Skeletal muscle satellite cell (primary cell): Measurements from ENCODE around the gene PLA2G4F.

ENCODE experiments used
- H3K27me3 ChIP-seq: 2 replicates; pipeline ENCODE4 v1.7.0; 2013; ENCODE audit warnings: low read length; ENCODE audit not compliant: control insufficient read depth, insufficient read depth
- H3K36me3 ChIP-seq: 2 replicates; pipeline ENCODE4 v1.7.0; 2013; ENCODE audit warnings: mild to moderate bottlenecking, control low read depth, low read length; ENCODE audit not compliant: insufficient read depth
- H3K4me1 ChIP-seq: 2 replicates; pipeline ENCODE4 v1.7.0; 2013; ENCODE audit warnings: low read length; ENCODE audit not compliant: control insufficient read depth, insufficient read depth
- H3K4me2 ChIP-seq: 2 replicates; pipeline ENCODE4 v1.7.0; 2013; ENCODE audit warnings: mild to moderate bottlenecking, low read length
- H3K4me3 ChIP-seq: 2 replicates; pipeline ENCODE4 v1.7.0; 2013; ENCODE audit warnings: low read length
- H3K9ac ChIP-seq: 2 replicates; pipeline ENCODE4 v1.7.0; 2013; ENCODE audit warnings: mild to moderate bottlenecking, low read depth, low read length, moderate library complexity
- H3K9me3 ChIP-seq: replicated peaks from 2 replicates; pipeline ENCODE4 v1.7.0; 2013; ENCODE audit warnings: mild to moderate bottlenecking, control low read depth, low read length

PLA2G4F gene

GRCh38 chr15:42184736-42185135 is 28.3 kb upstream of the PLA2G4F start:
- H3K27me3 ChIP-seq, result no peaks in the 10 kb centered on the region
- no peaks in the 10 kb centered on the region for H3K4me1 ChIP-seq
- H3K4me3 ChIP-seq, result no peak overlapping the region
- H3K9me3 ChIP-seq, result no peaks in the 10 kb centered on the region
- H3K4me2 ChIP-seq, result no peak overlapping the region
- no peak overlapping the region for H3K9ac ChIP-seq
- H3K36me3 ChIP-seq, result peaks cover 58% of the 10 kb centered on the region

GRCh38 chr15:42184296-42184695 is 27.9 kb upstream of the PLA2G4F start:
- Histone ChIP-seq H3K36me3 (peaks cover 60% of the 10 kb centered on the region), H3K4me3 (no peak overlapping the region), H3K4me1 (no peaks in the 10 kb centered on the region), H3K4me2 (no peak overlapping the region), H3K9me3 (no peaks in the 10 kb centered on the region), H3K9ac (no peak overlapping the region), H3K27me3 (no peaks in the 10 kb centered on the region)

GRCh38 chr15:42182961-42183360 is 26.5 kb upstream of the PLA2G4F start:
- Histone ChIP-seq H3K4me3 (no peak overlapping the region), H3K4me1 (no peaks in the 10 kb centered on the region), H3K27me3 (no peaks in the 10 kb centered on the region), H3K4me2 (no peak overlapping the region), H3K36me3 (peaks cover 65% of the 10 kb centered on the region), H3K9ac (no peak overlapping the region), H3K9me3 (no peaks in the 10 kb centered on the region)

DNA sequence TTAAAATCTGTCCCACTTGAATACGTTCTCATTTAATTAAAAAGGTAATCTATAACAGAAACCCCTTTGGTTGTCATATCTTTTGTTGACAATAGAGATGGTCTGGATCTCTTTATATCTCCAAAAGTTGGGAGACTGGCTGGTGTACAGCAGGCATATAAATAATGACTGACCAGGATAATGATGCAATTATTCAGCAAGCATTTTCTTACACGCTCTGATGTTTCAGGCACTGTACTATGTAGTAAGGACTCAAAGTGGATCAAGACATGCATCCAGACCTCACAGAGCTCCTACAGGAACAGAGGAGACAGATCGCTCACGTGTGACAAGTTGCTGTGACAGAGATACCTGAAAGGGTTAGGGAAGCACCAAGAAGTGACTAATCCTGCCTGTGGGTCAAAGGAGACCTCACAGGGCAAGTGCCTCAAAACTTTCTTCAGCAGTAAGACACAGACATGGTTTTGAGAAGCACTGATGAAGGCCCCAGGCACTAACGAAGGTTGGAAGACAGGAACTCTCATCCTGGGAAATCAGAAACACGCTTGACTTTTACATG is 26.0 kb upstream of the PLA2G4F start:
- H3K27me3 ChIP-seq, result no peaks in the 10 kb centered on the region

GRCh38 chr15:42178056-42178455 is 21.6 kb upstream of the PLA2G4F start:
- no peak overlapping the region for H3K4me3 ChIP-seq
- no peaks in the 10 kb centered on the region for H3K27me3 ChIP-seq
- H3K4me2 ChIP-seq, result no peak overlapping the region
- H3K9ac ChIP-seq, result no peak overlapping the region
- H3K36me3 ChIP-seq, result peaks cover 54% of the 10 kb centered on the region
- H3K9me3 ChIP-seq, result no peaks in the 10 kb centered on the region
- no peaks in the 10 kb centered on the region for H3K4me1 ChIP-seq

More for the DNA sequence above, 26.0 kb upstream of the PLA2G4F start:
- Histone ChIP-seq H3K36me3 (peaks cover 64% of the 10 kb centered on the region), H3K4me2 (no peak overlapping the region), H3K9ac (no peak overlapping the region), H3K4me1 (no peaks in the 10 kb centered on the region), H3K4me3 (no peak overlapping the region), H3K9me3 (no peaks in the 10 kb centered on the region)

GRCh38 chr15:42175671-42176070 is 19.2 kb upstream of the PLA2G4F start:
- no peak overlapping the region for H3K9ac ChIP-seq
- peaks cover 67% of the 10 kb centered on the region for H3K36me3 ChIP-seq
- H3K4me1 ChIP-seq, result no peaks in the 10 kb centered on the region
- H3K27me3 ChIP-seq, result no peaks in the 10 kb centered on the region
- H3K4me3 ChIP-seq, result no peak overlapping the region
- no peak overlapping the region for H3K4me2 ChIP-seq
- no peaks in the 10 kb centered on the region for H3K9me3 ChIP-seq

GRCh38 chr15:42172475-42172874 is 16.0 kb upstream of the PLA2G4F start:
- no peak overlapping the region for H3K9ac ChIP-seq
- no peaks in the 10 kb centered on the region for H3K4me1 ChIP-seq
- peaks cover 75% of the 10 kb centered on the region for H3K36me3 ChIP-seq
- H3K4me2 ChIP-seq, result no peak overlapping the region
- no peaks in the 10 kb centered on the region for H3K9me3 ChIP-seq
- H3K27me3 ChIP-seq, result no peaks in the 10 kb centered on the region
- no peak overlapping the region for H3K4me3 ChIP-seq

DNA sequence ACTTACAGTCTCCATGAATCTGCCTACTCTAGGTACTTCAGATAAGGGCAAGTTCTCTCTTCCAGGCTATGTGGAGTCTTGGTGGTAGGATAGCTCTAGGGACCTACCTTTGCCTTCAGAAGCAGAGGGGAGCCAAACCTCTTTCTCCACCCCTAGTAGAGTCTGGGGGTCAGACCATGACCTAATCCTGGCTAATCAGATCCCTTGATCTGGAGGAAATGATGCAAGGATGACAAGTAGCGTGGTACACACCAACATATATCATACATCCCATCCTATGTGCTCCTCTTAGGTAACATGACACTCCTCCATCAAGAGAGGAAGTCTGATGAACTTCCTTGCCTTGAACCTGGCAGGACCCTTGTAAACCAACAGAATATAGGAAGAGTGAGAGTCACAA is 15.4 kb upstream of the PLA2G4F start:
- Histone ChIP-seq H3K27me3 (no peaks in the 10 kb centered on the region), H3K4me1 (no peaks in the 10 kb centered on the region), H3K9ac (no peak overlapping the region), H3K9me3 (no peaks in the 10 kb centered on the region), H3K4me2 (no peak overlapping the region), H3K4me3 (no peak overlapping the region), H3K36me3 (peaks cover 78% of the 10 kb centered on the region)

DNA sequence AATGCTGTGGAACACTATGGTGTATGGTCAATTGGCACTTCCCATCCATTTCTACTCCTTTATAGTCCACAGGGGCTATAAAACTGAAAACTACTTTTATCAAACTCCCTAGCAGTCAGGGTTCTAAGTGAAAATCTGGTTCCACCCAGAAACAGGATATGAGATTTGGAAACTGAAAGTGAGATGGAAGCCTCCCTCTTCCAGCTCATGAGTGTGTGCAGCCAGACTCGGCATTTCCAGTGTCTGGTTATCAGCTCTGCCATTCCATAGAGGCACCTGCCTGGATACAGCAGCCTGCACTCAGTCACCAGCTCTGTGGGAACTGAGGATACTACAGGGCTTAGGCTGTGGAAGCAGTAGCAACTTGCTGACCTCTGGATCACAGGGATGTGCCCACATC is 14.7 kb upstream of the PLA2G4F start:
- Histone ChIP-seq H3K9me3 (no peaks in the 10 kb centered on the region), H3K4me2 (no peak overlapping the region), H3K4me1 (no peaks in the 10 kb centered on the region), H3K36me3 (peaks cover 82% of the 10 kb centered on the region), H3K9ac (no peak overlapping the region), H3K27me3 (no peaks in the 10 kb centered on the region), H3K4me3 (no peak overlapping the region)

GRCh38 chr15:42166225-42166940 is 9.9 kb upstream of the PLA2G4F start:
- Histone ChIP-seq H3K4me3 (no peak overlapping the region), H3K36me3 (peaks cover 89% of the 10 kb centered on the region), H3K9ac (no peak overlapping the region), H3K27me3 (no peaks in the 10 kb centered on the region), H3K9me3 (no peaks in the 10 kb centered on the region), H3K4me1 (no peaks in the 10 kb centered on the region), H3K4me2 (no peak overlapping the region)

- Histone ChIP-seq H3K4me1 (no peaks in the 10 kb centered on the region), H3K4me2 (no peak overlapping the region), H3K9ac (no peak overlapping the region), H3K9me3 (no peaks in the 10 kb centered on the region), H3K4me3 (no peak overlapping the region), H3K27me3 (no peaks in the 10 kb centered on the region), H3K36me3 (peaks cover 92% of the 10 kb centered on the region)
Measured at GRCh38 chr15:42165106-42165505, 8.7 kb upstream of the PLA2G4F start.

GRCh38 chr15:42163947-42164550 is 7.6 kb upstream of the PLA2G4F start:
- peaks cover under 1% of the 10 kb centered on the region for H3K4me1 ChIP-seq
- no peak overlapping the region for H3K4me3 ChIP-seq
- peaks cover 93% of the 10 kb centered on the region for H3K36me3 ChIP-seq
- H3K27me3 ChIP-seq, result no peaks in the 10 kb centered on the region
- no peak overlapping the region for H3K9ac ChIP-seq
- no peaks in the 10 kb centered on the region for H3K9me3 ChIP-seq
- H3K4me2 ChIP-seq, result no peak overlapping the region
